SK-N-MC (cell line): ENCODE measurements around the gene PACRGL.

Experiments used
- EZH2 ChIP-seq: fragments of 200-600 bp; sonication (generic); IDR thresholded peaks from one replicate; pipeline ENCODE4 v1.6.1; 2017; ENCODE audit warnings: antibody characterized with exemption
- FOXP2 ChIP-seq: optimal IDR thresholded peaks from 2 replicates; pipeline ENCODE3; 2011; ENCODE audit warnings: mild to moderate bottlenecking, moderate library complexity; ENCODE audit not compliant: insufficient read depth; ENCODE audit errors: extremely low read length, control extremely low read depth
- POLR2AphosphoS5 ChIP-seq: IDR thresholded peaks from 2 replicates; pipeline ENCODE4 v1.6.1; 2012; ENCODE audit warnings: mild to moderate bottlenecking, low read depth, low read length, borderline replicate concordance

DNA sequence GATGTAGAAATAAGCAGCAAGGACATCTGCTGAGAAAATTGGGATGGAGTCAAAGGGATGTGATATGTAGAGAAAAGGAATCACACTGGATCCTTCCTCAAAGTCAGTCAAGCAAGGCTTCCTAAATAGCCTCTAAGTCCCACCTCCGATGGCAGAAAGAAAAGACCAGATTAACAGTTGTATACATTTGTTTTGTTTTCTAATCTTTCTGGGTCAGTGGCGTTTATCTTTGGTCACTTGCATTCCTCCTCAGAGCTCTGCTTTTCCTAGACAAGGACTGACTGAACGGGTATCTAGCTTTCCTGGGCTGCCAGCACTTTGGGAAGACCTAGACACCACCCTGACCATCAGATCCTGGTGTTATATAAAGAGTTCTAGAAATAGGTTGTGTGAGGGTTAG is 23.2 kb downstream of the PACRGL start:
- TF ChIP-seq POLR2AphosphoS5 (no peak), EZH2 (no peak), FOXP2 (no peak)
